Gastrocnemius medialis (tissue), 4 donors: ENCODE results near the gene WDR45B. TPM values are rescaled to one million over a fixed set of nuclear protein-coding genes. Genes with fewer than 3 reads are reported as not detected.
A peak's percentile ranks its signal among the peaks of the same experiment; 100 is the strongest.

Experiments used
- ATAC-seq, 2 donors: fragments of 150-250 bp; one replicate each; pipeline ENCODE4 v1.9.1; 2016
- DNase-seq, 2 donors: peaks; one replicate each; pipeline ENCODE4 v3.0.0-alpha.2; 2019
- H3K27ac ChIP-seq, 4 donors: fragments of 200-600 bp; sonication (generic); 1 replicate in 1 of 4; 2 replicates in 3 of 4; pipeline ENCODE4 v1.5.1; 2016 to 2018; ENCODE audit warnings: mild to moderate bottlenecking in 2 of 4, moderate library complexity in 1 of 4
- H3K27me3 ChIP-seq, 3 donors: fragments of 200-600 bp; sonication (generic) in 2 of 3; 1 replicate in 1 of 3; 2 replicates in 2 of 3; pipeline versions ENCODE4 v1.5.1 to v1.6.0; 2016 to 2019; ENCODE audit warnings: mild to moderate bottlenecking in 1 of 3, moderate library complexity in 1 of 3
- H3K36me3 ChIP-seq, 2 donors: fragments of 200-600 bp; sonication (generic) in 1 of 2; one replicate each; pipeline ENCODE4 v1.5.1; 2017 to 2018
- H3K4me1 ChIP-seq, 2 donors: fragments of 200-600 bp; sonication (generic) in 1 of 2; one replicate each; pipeline ENCODE4 v1.5.1; 2016 to 2017; ENCODE audit warnings: mild to moderate bottlenecking in 2 of 2
- H3K4me3 ChIP-seq, 4 donors: fragments of 200-600 bp; sonication (generic) in 3 of 4; 1 replicate in 1 of 4; 2 replicates in 3 of 4; pipeline ENCODE4 v1.5.1; 2016 to 2019; ENCODE audit warnings: mild to moderate bottlenecking in 2 of 4
- H3K9me3 ChIP-seq, 3 donors: fragments of 200-600 bp; sonication (generic) in 2 of 3; 1 replicate in 1 of 3; 2 replicates in 2 of 3; pipeline ENCODE4 v1.5.1; 2016 to 2019
- POLR2A ChIP-seq, 2 donors: fragments of 450-650 bp; IDR thresholded peaks; one replicate each; pipeline ENCODE4 v1.6.1; 2017; ENCODE audit warnings: antibody characterized with exemption in 2 of 2, mild to moderate bottlenecking in 2 of 2, moderate library complexity in 2 of 2
- in situ Hi-C, 4 donors: fragments of 200-750 bp; cut with MboI; loops; one replicate each; pipeline versions ENCODE4 v1.15.0 to v1.8.0; 2017; ENCODE audit warnings: low sequenced_read_pairs in 4 of 4
- intact Hi-C: fragments of 100-400 bp; cut with DNase I; formaldehyde crosslinking; loops from one replicate; pipeline ENCODE4 v1.15.1; 2023; ENCODE audit warnings: low total_unique reads
- total RNA-seq, 4 donors: library from RNA; depleted of rRNA; stranded (reverse); fragments of >200 nt; gene quantifications; one replicate each; pipeline versions ENCODE4 v1.1.0 to v1.2.3, GENCODE V29; 2016
- TF ChIP-seq, protein P1 (sequence below), 5 experiments: fragments of 450-650 bp in 3 of 5; fragments of 200-600 bp in 2 of 5; sonication (generic) in 2 of 5; IDR thresholded peaks in 4 of 5; conservative IDR thresholded peaks in 1 of 5; 1 replicate in 4 of 5; 2 replicates in 1 of 5; pipeline ENCODE4 v1.5.1; 2016 to 2019; ENCODE audit warnings: antibody characterized with exemption in 5 of 5, mild to moderate bottlenecking in 3 of 5, moderate library complexity in 3 of 5

The WDR45B gene
- total RNA-seq, 4 donors from 2014 or later: 28.0 to 39.2 (median 34.8) TPM

DNA sequence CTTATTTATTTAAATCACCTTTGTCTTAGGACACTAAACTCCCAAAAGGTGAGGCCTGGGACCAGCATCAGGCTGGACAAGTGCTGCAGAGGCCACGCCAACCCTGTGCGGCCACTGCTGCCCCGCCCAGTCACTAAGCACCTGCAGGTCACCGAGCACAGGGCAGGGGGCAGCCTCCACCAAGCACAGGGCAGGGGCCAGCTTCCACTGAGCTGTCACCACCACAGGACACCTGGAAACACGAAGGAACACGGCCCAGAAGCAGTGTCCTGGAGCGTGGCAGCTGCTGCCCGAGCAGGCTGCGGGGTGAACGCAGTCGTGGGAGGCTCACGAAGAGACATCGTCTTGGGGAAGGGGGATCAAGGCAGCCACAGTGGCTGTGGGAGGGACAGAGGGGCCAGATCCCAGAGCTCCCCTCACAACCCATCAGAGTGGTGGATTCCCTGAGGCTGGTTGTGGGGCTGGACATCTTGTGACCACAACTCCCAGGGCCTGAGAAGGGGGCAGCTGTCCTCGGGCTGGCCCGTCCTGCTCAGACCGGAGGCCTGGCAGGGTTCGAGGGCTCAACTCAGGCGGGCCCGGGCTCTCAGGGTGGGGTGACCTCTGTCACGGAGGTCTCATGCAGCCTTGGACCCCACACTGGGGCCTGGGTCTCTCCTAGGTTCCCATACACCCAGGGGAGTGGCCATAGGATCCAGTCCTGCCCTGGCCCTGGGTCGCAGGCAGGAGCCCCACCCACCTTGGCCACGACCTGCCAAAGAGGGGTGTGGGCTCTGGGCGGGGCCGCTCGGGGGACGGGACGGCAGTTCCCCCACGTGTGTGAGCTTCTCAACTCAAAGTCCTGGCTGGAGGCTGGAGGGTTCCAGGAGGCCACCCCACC is 31.6 kb upstream of the WDR45B start:
- H3K36me3 ChIP-seq: no peaks in the 10 kb centered on the region
- peaks cover 3 to 8% of the 10 kb centered on the region in 2 donors for H3K4me1 ChIP-seq
- intact Hi-C loops: no loop called here
- no peaks in the 10 kb centered on the region for H3K9me3 ChIP-seq
- H3K4me3 ChIP-seq: no peak overlapping the region
- H3K27ac ChIP-seq: no peak overlapping the region
- in situ Hi-C loops: no loop called here
- H3K27me3 ChIP-seq: no peaks in the 10 kb centered on the region
- TF ChIP-seq, protein P1, sequence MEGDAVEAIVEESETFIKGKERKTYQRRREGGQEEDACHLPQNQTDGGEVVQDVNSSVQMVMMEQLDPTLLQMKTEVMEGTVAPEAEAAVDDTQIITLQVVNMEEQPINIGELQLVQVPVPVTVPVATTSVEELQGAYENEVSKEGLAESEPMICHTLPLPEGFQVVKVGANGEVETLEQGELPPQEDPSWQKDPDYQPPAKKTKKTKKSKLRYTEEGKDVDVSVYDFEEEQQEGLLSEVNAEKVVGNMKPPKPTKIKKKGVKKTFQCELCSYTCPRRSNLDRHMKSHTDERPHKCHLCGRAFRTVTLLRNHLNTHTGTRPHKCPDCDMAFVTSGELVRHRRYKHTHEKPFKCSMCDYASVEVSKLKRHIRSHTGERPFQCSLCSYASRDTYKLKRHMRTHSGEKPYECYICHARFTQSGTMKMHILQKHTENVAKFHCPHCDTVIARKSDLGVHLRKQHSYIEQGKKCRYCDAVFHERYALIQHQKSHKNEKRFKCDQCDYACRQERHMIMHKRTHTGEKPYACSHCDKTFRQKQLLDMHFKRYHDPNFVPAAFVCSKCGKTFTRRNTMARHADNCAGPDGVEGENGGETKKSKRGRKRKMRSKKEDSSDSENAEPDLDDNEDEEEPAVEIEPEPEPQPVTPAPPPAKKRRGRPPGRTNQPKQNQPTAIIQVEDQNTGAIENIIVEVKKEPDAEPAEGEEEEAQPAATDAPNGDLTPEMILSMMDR (IDR thresholded peaks at IDR 0.05 in 4 of 5, conservative IDR thresholded peaks at IDR 0.05 in 1 of 5): no peak
- TF ChIP-seq POLR2A (IDR thresholded peaks at IDR 0.05): no peak
- DNase-seq (no peak), ATAC-seq (peak in 1 of 2 donors; percentile 21)

DNA sequence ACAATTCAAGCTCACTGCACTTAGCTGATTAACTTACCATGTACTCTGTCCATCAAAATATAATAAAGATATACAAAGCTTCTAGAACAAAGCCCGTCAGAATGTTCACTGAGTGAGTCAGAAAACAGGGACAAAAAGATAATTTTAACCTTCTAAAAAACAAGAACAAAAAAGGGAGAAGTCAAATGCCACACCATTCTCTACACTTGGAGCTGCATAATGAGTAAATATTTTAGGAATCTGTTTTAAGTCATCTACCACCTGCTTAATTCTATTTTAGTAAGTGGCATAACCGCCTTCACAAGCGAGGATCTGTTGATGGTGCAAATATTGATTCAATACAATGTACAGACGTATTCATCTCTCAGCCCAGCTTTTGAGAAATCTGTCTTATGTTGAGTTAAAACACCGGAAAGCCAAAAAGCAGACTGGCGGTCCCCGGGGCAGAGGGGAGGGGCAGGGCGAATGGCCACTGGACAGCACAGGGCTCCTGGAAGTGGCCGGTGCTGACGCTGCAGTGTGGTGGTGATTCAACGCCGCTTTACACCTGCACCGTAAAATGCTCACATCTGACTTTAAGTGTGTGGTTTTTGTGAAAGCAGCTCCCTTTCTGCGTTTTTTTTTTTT is 30.1 kb upstream of the WDR45B start:
- no peaks in the 10 kb centered on the region for H3K9me3 ChIP-seq
- intact Hi-C loops (no loop called here), in situ Hi-C loops (no loop called here)
- ATAC-seq (peak; percentile 45 to 55), DNase-seq (no peak)
- H3K4me1 ChIP-seq: peaks cover 3 to 8% of the 10 kb centered on the region in 2 donors
- H3K27me3 ChIP-seq: no peaks in the 10 kb centered on the region
- no peak overlapping the region for H3K27ac ChIP-seq
- H3K4me3 ChIP-seq: peak overlapping the region in 2 of 4 donors; percentile 13 to 31
- H3K36me3 ChIP-seq: no peaks in the 10 kb centered on the region
- no peak for TF ChIP-seq POLR2A (IDR thresholded peaks at IDR 0.05)
- TF ChIP-seq, protein P1 (IDR thresholded peaks at IDR 0.05 in 4 of 5, conservative IDR thresholded peaks at IDR 0.05 in 1 of 5): no peak

DNA sequence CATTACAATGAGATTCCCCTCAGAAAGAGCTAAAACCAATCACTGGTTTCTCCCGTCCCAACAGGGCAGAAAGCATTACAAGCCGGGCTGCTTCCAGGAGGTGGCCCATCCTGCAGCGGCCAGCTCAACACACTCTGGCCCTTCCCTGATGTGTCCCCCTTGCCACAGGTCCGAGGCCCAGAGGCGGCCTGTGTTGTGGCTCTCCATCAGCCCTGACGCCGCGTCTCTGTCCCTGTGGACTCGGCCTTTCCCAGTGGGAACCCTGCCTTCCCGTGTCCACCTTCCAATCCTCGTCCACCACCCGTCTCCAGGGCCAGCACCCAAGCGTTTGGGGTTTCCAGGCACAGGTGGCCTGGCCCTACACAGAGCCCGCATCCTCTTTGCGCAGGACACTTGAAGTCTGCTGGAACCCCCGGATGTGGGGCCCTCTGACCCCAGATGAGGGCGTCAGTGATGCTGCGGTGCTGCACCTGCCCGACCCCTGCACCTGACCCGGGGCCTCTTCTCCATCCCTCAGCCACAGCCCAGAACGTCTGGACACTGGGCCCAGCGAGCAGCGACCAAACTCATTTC is 29.2 kb upstream of the WDR45B start:
- no peak overlapping the region for H3K27ac ChIP-seq
- ATAC-seq (no peak), DNase-seq (no peak)
- TF ChIP-seq, protein P1 (IDR thresholded peaks at IDR 0.05 in 4 of 5, conservative IDR thresholded peaks at IDR 0.05 in 1 of 5): no peak
- no peak for TF ChIP-seq POLR2A (IDR thresholded peaks at IDR 0.05)
- no peaks in the 10 kb centered on the region for H3K36me3 ChIP-seq
- no peaks in the 10 kb centered on the region for H3K27me3 ChIP-seq
- H3K9me3 ChIP-seq: no peaks in the 10 kb centered on the region
- H3K4me1 ChIP-seq: peaks cover 3 to 8% of the 10 kb centered on the region in 2 donors
- intact Hi-C loops (no loop called here), in situ Hi-C loops (no loop called here)
- no peak overlapping the region for H3K4me3 ChIP-seq

DNA sequence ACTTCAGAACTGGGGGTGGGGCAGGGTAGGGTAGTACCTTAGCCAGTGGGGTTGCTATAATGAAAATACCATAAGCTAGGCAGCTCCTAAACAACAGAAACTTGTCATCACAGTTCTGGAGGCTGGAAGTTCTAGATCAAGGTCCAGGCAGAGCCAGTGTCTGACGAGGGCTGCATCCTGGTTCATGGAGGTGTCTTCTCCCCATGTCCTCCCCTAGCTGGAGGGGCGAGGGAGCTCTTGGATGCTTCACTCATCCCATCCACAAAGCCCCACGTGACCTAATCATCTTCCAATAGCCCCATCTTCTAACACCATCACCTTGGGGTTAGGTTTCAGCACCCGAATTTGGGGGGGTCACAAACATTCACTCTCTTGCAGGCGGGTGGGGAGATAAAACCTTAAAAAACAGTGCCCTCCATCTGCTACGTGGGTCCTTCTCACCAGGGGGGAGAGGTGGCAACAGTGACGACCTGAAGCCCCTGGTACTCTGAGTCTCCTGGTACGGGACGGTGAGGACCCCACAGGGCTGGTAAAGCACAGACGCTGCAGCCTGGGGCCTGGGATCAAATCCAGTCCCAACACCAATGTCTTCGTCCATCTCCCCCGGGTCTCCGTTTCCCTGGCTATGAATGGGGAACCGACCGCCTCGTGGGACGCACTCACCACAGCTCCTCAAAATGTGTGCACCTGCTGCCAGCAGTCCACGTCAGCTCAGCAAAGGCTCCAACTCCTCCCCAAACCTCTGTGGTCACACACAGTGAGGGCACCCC is 27.4 kb upstream of the WDR45B start:
- no peak overlapping the region for H3K4me3 ChIP-seq
- H3K4me1 ChIP-seq: peaks cover 3 to 8% of the 10 kb centered on the region in 2 donors
- H3K27ac ChIP-seq: peak overlapping the region in 1 of 4 donors; percentile 25
- in situ Hi-C loops (no loop called here), intact Hi-C loops (no loop called here)
- no peak for DNase-seq
- no peaks in the 10 kb centered on the region for H3K36me3 ChIP-seq
- H3K9me3 ChIP-seq: no peaks in the 10 kb centered on the region
- TF ChIP-seq POLR2A (IDR thresholded peaks at IDR 0.05): no peak
- no peak for ATAC-seq
- H3K27me3 ChIP-seq: no peaks in the 10 kb centered on the region
